ENCODE measurements around the gene USP19. TPM values are rescaled to one million over a fixed set of nuclear protein-coding genes. Genes with fewer than 3 reads are reported as not detected.
A peak's percentile ranks its signal among the peaks of the same experiment; 100 is the strongest.

USP19 gene
- total RNA-seq, 1 experiment from 2014 or later: 92.8 TPM

DNA sequence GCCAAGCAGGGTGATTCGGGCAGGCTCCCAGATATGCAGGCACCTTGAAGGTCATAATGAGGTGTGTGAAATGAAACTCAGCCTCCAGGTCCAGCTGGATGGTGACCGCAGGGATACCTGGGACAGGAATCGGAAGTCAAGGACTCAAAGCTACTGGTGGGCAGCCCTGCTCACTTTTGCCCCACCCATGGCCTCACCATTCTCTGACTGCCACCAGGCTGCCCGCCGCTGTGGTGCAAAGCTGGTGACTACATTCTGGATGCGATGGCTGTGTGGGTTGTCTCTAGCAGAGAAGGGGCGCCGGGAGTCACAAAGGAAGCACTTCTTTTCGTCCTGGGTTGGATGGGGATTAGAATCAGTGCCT lies 11.4 kb upstream of the USP19 start:
- H3K4me2 ChIP-seq (ENCODE audit: low read length): peak overlapping the region; percentile 100
- no peaks in the 10 kb centered on the region for H3K9me3 ChIP-seq (ENCODE audit: control insufficient read depth in 1 of 2, insufficient read depth in 1 of 2, low read depth in 1 of 2, low read length in 2 of 2)
- intact Hi-C loops (cut with micrococcal nuclease): no loop called here
- H3K4me1 ChIP-seq (ENCODE audit: control insufficient read depth in 1 of 2, insufficient read depth in 2 of 2, low read length in 2 of 2): peaks cover 16 to 46% of the 10 kb centered on the region in 2 experiments
- peak; percentile 1; the same call in 1 of the 2 replicates for ATAC-seq
- peaks cover 0 to 2% of the 10 kb centered on the region in 2 experiments; a peak in 1 of 4 replicates for H3K36me3 ChIP-seq (ENCODE audit: control insufficient read depth in 1 of 2, insufficient read depth in 2 of 2, low read length in 2 of 2)
- ChIA-PET RAD21 (ENCODE audit: low non-redundant PET in 1 of 2, low total read pairs in 2 of 2, uncharacterized antibody in 2 of 2, unreplicated experiment in 2 of 2) (no interaction called here), CTCF (interaction anchor here (0.9 to 2.7 kb wide), 3 partner anchors 38 to 317 kb away, joined by 3 to 13 read pairs (median 8); partner anchors contain the start of gene QRICH1), POLR2A (interaction anchor here (1.4 to 2.7 kb wide), 4 partner anchors 11 to 103 kb away, joined by 5 to 23 read pairs (median 8); partner anchors contain the start of genes IMPDH2, KLHDC8B, QRICH1 and USP19)
- no peaks in the 10 kb centered on the region for H3K27me3 ChIP-seq (ENCODE audit: insufficient read depth, low read length)
- no peak for TF ChIP-seq TCF7L2 (IDR thresholded peaks at IDR 0.05; ENCODE audit: borderline replicate concordance, extremely low read depth, insufficient read depth, insufficient read length)
- no peak for TF ChIP-seq EZH2phosphoT487 (IDR thresholded peaks at IDR 0.05; ENCODE audit: borderline replicate concordance)
- TF ChIP-seq ZNF274 (IDR thresholded peaks at IDR 0.05; ENCODE audit: low read depth, low read length): no peak
- no peak for TF ChIP-seq EZH2 (IDR thresholded peaks at IDR 0.05)
- TF ChIP-seq, protein P1, sequence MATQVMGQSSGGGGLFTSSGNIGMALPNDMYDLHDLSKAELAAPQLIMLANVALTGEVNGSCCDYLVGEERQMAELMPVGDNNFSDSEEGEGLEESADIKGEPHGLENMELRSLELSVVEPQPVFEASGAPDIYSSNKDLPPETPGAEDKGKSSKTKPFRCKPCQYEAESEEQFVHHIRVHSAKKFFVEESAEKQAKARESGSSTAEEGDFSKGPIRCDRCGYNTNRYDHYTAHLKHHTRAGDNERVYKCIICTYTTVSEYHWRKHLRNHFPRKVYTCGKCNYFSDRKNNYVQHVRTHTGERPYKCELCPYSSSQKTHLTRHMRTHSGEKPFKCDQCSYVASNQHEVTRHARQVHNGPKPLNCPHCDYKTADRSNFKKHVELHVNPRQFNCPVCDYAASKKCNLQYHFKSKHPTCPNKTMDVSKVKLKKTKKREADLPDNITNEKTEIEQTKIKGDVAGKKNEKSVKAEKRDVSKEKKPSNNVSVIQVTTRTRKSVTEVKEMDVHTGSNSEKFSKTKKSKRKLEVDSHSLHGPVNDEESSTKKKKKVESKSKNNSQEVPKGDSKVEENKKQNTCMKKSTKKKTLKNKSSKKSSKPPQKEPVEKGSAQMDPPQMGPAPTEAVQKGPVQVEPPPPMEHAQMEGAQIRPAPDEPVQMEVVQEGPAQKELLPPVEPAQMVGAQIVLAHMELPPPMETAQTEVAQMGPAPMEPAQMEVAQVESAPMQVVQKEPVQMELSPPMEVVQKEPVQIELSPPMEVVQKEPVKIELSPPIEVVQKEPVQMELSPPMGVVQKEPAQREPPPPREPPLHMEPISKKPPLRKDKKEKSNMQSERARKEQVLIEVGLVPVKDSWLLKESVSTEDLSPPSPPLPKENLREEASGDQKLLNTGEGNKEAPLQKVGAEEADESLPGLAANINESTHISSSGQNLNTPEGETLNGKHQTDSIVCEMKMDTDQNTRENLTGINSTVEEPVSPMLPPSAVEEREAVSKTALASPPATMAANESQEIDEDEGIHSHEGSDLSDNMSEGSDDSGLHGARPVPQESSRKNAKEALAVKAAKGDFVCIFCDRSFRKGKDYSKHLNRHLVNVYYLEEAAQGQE (IDR thresholded peaks at IDR 0.05; ENCODE audit: low read depth): no peak
- H4K20me1 ChIP-seq (ENCODE audit: insufficient read depth): no peaks in the 10 kb centered on the region
- H3K9me2 ChIP-seq (ENCODE audit: insufficient read depth): no peaks in the 10 kb centered on the region
- no peak overlapping the region for H2AFZ ChIP-seq (ENCODE audit: low read depth, low read length, poor library complexity, severe bottlenecking)
- H3K27ac ChIP-seq (ENCODE audit: low read depth, low read length): peak overlapping the region; percentile 89
- peak overlapping the region; percentile 87 for H3K9ac ChIP-seq (ENCODE audit: low read length)
- peak overlapping the region; percentile 70 to 91 for H3K4me3 ChIP-seq (replicated peaks in 1 of 2; ENCODE audit: low read depth in 1 of 2, low read length in 2 of 2)
- BruUV-seq (replicated peaks): no TSS peak
- no peak for DNase-seq (ENCODE audit: low read depth, low spot score)
- peaks cover 11% of the 10 kb centered on the region; the same call in 1 of the 2 replicates for H3K79me2 ChIP-seq (ENCODE audit: insufficient read depth, low read length)
